Measurements from ENCODE around the gene NDUFAF3. TPM values are rescaled to one million over a fixed set of nuclear protein-coding genes. Genes with fewer than 3 reads are reported as not detected.
A peak's percentile ranks its signal among the peaks of the same experiment; 100 is the strongest.

NDUFAF3 gene
- total RNA-seq, 2 donors from 2014 or later: 62.2 to 98.4 TPM

DNA sequence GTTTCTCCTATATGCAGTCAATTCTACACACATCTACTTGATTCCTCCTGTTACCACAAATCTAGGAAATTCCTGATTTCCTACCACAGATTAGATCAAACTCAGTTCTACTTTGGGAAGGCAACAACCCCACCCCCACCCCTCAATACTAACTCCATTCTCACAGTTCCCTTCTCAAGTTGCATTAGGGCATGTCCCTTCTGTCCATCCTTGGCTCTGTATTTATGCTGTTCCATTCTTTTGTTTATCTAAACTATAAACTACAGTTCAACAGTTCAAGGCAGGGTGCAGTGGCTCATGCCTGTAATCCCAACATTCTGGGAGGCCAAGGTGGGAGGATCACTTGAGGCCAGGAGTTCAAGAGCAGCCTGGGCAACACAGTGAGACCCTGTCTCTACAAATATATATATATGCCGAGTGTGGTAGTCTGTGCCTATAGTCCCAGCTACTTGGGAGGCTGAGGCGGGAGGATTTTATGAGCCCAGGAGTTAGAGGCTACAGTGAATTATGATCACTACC is 32.5 kb downstream of the NDUFAF3 start:
- H3K27me3 ChIP-seq: no peaks in the 10 kb centered on the region
- intact Hi-C loops (cut with DNase I): no loop called here
- H3K36me3 ChIP-seq: peaks cover 8% of the 10 kb centered on the region
- no peak overlapping the region for H3K9ac ChIP-seq (ENCODE audit: low read depth in 2 of 2, low read length in 2 of 2)
- no peak overlapping the region for H3K27ac ChIP-seq
- H3K4me3 ChIP-seq: no peak overlapping the region
- TF ChIP-seq, protein P1, sequence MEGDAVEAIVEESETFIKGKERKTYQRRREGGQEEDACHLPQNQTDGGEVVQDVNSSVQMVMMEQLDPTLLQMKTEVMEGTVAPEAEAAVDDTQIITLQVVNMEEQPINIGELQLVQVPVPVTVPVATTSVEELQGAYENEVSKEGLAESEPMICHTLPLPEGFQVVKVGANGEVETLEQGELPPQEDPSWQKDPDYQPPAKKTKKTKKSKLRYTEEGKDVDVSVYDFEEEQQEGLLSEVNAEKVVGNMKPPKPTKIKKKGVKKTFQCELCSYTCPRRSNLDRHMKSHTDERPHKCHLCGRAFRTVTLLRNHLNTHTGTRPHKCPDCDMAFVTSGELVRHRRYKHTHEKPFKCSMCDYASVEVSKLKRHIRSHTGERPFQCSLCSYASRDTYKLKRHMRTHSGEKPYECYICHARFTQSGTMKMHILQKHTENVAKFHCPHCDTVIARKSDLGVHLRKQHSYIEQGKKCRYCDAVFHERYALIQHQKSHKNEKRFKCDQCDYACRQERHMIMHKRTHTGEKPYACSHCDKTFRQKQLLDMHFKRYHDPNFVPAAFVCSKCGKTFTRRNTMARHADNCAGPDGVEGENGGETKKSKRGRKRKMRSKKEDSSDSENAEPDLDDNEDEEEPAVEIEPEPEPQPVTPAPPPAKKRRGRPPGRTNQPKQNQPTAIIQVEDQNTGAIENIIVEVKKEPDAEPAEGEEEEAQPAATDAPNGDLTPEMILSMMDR (IDR thresholded peaks at IDR 0.05): no peak
- H3K9me3 ChIP-seq: no peaks in the 10 kb centered on the region
- no peaks in the 10 kb centered on the region for H3K4me1 ChIP-seq
- DNase-seq: no peak

DNA sequence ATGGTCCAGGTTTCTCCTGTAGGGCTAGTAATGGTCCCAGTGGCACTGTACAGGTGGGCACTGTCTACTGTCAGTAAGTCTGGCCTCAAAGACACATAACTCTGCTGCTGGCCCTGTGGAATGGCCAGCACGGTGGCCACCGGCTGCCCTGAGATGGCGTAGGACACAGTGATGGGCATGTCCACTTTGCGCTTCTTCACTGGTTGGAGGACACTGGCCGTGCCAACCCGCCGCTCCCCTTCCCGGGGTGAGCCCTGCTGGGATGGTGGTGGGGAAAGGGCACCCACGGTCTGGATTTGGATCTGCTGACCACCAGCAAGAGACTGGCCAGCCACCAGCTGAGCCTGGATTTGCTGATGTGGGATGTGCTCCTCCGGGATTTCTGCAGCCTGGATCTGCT is 35.3 kb downstream of the NDUFAF3 start:
- Histone ChIP-seq H3K4me3 (no peak overlapping the region), H3K27me3 (no peaks in the 10 kb centered on the region), H3K27ac (no peak overlapping the region), H3K4me1 (no peaks in the 10 kb centered on the region), H3K9ac (ENCODE audit: low read depth in 2 of 2, low read length in 2 of 2) (no peak overlapping the region), H3K9me3 (no peaks in the 10 kb centered on the region), H3K36me3 (peaks cover 8% of the 10 kb centered on the region)
- no peak for DNase-seq
- intact Hi-C loops (cut with DNase I): no loop called here
- TF ChIP-seq, protein P1 (IDR thresholded peaks at IDR 0.05): no peak

DNA sequence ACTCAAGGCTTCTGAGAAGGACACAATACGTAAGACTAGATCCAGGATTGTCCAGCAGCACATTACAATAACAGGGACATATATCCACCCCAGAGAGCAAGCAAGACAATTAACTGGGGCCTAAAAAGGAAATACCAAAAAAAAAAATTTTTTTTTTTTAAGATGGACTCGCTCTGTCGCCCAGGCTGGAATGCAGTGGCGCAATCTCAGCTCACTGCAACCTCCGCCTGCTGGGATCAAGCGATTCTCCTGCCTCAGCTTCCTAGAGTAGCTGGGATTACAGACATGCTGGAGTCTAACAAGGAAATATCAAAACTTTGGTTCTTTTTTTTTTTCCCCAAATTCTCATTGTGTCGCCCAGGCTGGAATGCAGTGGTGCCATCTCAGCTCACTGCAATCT is 36.1 kb downstream of the NDUFAF3 start:
- intact Hi-C loops (cut with DNase I): no loop called here
- H3K36me3 ChIP-seq: peaks cover 8% of the 10 kb centered on the region
- no peaks in the 10 kb centered on the region for H3K4me1 ChIP-seq
- H3K27ac ChIP-seq: no peak overlapping the region
- H3K27me3 ChIP-seq: no peaks in the 10 kb centered on the region
- no peak for DNase-seq
- H3K9ac ChIP-seq (ENCODE audit: low read depth in 2 of 2, low read length in 2 of 2): no peak overlapping the region
- TF ChIP-seq, protein P1 (IDR thresholded peaks at IDR 0.05): no peak
- no peak overlapping the region for H3K4me3 ChIP-seq
- H3K9me3 ChIP-seq: no peaks in the 10 kb centered on the region

Small RNA genes lying within 50 kb of the gene (microRNA-seq; reads per million reads assigned to microRNA genes)
- 15,991 reads per million, percentile 95 among the genes with 10 or more reads in this experiment for gene MIR191
- gene MIR425: 6,646 reads per million, percentile 92 among the genes with 10 or more reads in this experiment

Other genes with a start within 250 kb of the NDUFAF3 start
- 100 to 1,000 TPM in 1 of 2 donors, 10 to 100 TPM in 1; 66.8 to 117 TPM for gene PRKAR2A, start 174.2 kb upstream of the NDUFAF3 start, total RNA-seq
- gene SLC25A20, start 123.2 kb upstream of the NDUFAF3 start, total RNA-seq: 10 to 100 TPM; 28.6 to 31.5 TPM
- gene ARIH2, start 103.3 kb upstream of the NDUFAF3 start, total RNA-seq: 10 to 100 TPM; 55.6 to 77.4 TPM
- 10 to 100 TPM; 34.9 to 73.9 TPM for gene P4HTM, start 31.9 kb upstream of the NDUFAF3 start, total RNA-seq
- gene WDR6, start 14.7 kb upstream of the NDUFAF3 start, total RNA-seq: 100 to 1,000 TPM in 1 of 2 donors, 10 to 100 TPM in 1; 92.3 to 150 TPM
- gene DALRD3, start 3.5 kb upstream of the NDUFAF3 start, total RNA-seq: 10 to 100 TPM; 22.0 to 23.5 TPM
- gene IMPDH2, start 7.3 kb downstream of the NDUFAF3 start, total RNA-seq: 100 to 1,000 TPM; 126 to 249 TPM
- gene QRICH1, start 72.0 kb downstream of the NDUFAF3 start, total RNA-seq: 10 to 100 TPM; 59.8 to 76.0 TPM
- gene QARS1, start 82.6 kb downstream of the NDUFAF3 start, total RNA-seq: 100 to 1,000 TPM; 371 to 374 TPM
- 10 to 100 TPM; 59.1 to 81.0 TPM for gene USP19, start 98.7 kb downstream of the NDUFAF3 start, total RNA-seq
- 100 to 1,000 TPM in 1 of 2 donors, 10 to 100 TPM in 1; 83.5 to 112 TPM for gene LAMB2, start 110.9 kb downstream of the NDUFAF3 start, total RNA-seq
- gene CCDC71, start 144.2 kb downstream of the NDUFAF3 start, total RNA-seq: 10 to 100 TPM; 17.8 to 22.6 TPM
- gene KLHDC8B, start 149.5 kb downstream of the NDUFAF3 start, total RNA-seq: 1 to 10 TPM; 5.1 to 9.4 TPM

Measured in colonic mucosa (tissue), 4 donors.